ENCODE measurements around the gene GJA5.

Gene GJA5

GRCh38 chr1:147712605-147713004, 47.8 kb downstream of the GJA5 start:
- Histone ChIP-seq H3K4me1 (ENCODE audit: insufficient read depth, low read length, poor library complexity, severe bottlenecking) (peaks cover 6% of the 10 kb centered on the region), H3K4me3 (ENCODE audit: low read length, poor library complexity, severe bottlenecking) (no peak overlapping the region), H3K27me3 (ENCODE audit: insufficient read depth, low read length, poor library complexity, severe bottlenecking) (no peaks in the 10 kb centered on the region)

More at GRCh38 chr1:147712605-147713004, 47.8 kb downstream of the GJA5 start:
- no peaks in the 10 kb centered on the region for H3K9me3 ChIP-seq (ENCODE audit: insufficient read depth, low read depth, low read length)
- H3K9me2 ChIP-seq (replicated peaks; ENCODE audit: low read depth, low read length) = no peaks in the 10 kb centered on the region
- H2AFZ ChIP-seq (ENCODE audit: low read length) = no peak overlapping the region
- H3K4me2 ChIP-seq (ENCODE audit: low read depth, low read length, poor library complexity, severe bottlenecking) = no peak overlapping the region
- H3F3A ChIP-seq (ENCODE audit: low read depth) = no peaks in the 10 kb centered on the region
- no peaks in the 10 kb centered on the region for H4K20me1 ChIP-seq (ENCODE audit: insufficient read depth, low read length, poor library complexity, severe bottlenecking)
- H3K9ac ChIP-seq (ENCODE audit: low read depth, low read length, poor library complexity, severe bottlenecking) = no peak overlapping the region
- TF ChIP-seq CTCF (conservative IDR thresholded peaks at IDR 0.05; ENCODE audit: low read length) (no peak), EZH2phosphoT487 (IDR thresholded peaks at IDR 0.05; ENCODE audit: borderline replicate concordance) (no peak)
- no peaks in the 10 kb centered on the region for H3K36me3 ChIP-seq (ENCODE audit: insufficient read depth, low read length)
- no peaks in the 10 kb centered on the region for H3K79me2 ChIP-seq (ENCODE audit: insufficient read depth, low read length)

Measured in Loucy (cell line).